G401.6 (cell line): ENCODE results near the gene RECQL.

ENCODE experiments used
- FAIRE-seq: peaks from 2 replicates; lab custom pipeline; 2012; peaks lifted over from hg19 to GRCh38; lab: Jason Lieb, UNC

The RECQL gene, protein sequence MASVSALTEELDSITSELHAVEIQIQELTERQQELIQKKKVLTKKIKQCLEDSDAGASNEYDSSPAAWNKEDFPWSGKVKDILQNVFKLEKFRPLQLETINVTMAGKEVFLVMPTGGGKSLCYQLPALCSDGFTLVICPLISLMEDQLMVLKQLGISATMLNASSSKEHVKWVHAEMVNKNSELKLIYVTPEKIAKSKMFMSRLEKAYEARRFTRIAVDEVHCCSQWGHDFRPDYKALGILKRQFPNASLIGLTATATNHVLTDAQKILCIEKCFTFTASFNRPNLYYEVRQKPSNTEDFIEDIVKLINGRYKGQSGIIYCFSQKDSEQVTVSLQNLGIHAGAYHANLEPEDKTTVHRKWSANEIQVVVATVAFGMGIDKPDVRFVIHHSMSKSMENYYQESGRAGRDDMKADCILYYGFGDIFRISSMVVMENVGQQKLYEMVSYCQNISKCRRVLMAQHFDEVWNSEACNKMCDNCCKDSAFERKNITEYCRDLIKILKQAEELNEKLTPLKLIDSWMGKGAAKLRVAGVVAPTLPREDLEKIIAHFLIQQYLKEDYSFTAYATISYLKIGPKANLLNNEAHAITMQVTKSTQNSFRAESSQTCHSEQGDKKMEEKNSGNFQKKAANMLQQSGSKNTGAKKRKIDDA

DNA sequence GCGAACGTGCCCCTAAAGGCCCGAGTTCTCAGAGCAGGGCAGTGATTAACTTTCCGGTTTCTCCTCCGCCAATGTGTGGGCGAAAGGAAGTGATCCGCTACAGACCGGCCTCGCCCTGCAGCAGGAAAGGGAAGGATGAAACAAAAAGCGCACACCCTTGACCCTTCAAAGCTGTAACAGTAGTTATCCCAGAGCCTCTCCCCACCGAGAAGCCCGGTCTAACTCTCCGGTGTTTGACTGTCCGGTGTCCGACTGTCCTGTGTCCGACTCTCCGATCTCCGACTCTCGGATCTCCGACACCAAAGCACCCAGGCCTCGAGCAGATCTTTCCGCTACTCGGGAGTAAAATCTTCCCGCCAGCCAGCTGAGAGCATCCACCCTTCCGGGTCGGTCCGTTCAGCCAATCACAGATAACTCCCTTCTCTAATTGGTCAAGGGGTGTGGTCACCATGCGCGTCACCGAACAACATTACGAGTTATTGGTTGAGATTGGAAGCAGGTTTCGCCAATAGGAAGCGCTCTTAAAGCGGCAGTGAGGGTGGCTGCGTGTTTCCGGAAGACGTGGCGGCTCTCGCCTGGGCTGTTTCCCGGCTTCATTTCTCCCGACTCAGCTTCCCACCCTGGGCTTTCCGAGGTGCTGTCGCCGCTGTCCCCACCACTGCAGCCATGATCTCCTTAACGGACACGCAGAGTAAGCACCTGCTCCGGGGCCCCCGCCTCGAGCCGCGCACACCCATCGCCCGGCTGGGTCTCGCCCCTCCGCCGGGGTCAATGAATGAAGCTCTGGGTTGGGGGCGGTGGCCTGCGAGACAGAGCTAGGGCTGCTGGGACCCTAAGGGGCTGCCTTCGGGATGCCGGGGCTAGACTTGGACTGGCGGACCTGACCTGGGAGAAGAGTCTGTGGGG is at the start of gene RECQL, which contains the start of gene GOLT1B:
RECQL (minus strand) TSS at position 378 of the 906 bp plus-strand sequence. CDS start 2,065 bp downstream, outside the sequence.
GOLT1B (plus strand) TSS at position 532 of the 906 bp plus-strand sequence; CDS start at position 667, 135 bp downstream.
- FAIRE-seq: peak; percentile 98

- FAIRE-seq: no peak
Observed at GRCh38 chr12:21547437-21547836, 46.0 kb upstream of the RECQL start.

DNA sequence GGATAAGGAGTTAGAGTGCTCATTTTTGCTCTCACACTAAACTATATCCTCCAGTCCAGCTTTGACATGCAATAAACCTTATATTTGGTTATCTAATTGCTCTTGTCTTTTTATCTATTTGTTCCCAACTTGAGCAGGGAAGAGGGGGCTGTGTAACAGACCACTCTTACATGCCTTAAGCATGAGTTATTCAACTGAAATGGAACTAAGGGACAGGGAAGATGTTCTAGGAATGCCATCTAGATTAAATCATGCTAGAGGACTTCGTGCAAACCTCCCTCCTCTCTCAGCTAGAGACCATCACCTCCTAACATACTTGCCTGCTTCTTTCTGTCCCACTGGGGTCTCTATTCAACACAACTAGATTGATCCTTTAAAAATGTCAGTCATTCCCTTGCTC is 45.3 kb upstream of the RECQL start:
- no peak for FAIRE-seq

- no peak for FAIRE-seq
Observed at GRCh38 chr12:21545557-21545956, 44.1 kb upstream of the RECQL start.

- no peak for FAIRE-seq
Observed at GRCh38 chr12:21543151-21543550, 41.7 kb upstream of the RECQL start.

GRCh38 chr12:21542403-21542802 is 41.0 kb upstream of the RECQL start:
- no peak for FAIRE-seq

DNA sequence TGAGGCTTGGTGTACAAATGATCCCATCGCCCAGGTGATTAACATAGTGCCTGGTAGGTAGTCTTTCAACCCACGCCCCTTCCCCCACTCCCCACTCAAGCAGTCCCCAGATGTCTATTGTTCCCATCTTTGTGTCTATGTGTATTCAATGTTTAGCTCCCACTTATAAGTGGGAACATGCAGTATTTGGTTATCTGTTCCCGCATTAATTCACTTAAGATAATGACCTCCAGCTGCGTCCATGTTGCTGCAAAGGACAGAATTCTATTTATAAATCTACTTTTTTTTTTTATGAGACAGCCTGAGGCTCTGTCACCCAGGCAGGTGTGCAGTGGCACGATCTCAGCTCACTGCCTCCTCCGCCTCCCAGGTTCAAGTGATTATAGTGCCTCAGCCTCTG is 40.3 kb upstream of the RECQL start:
- no peak for FAIRE-seq

GRCh38 chr12:21539797-21540196 is 38.4 kb upstream of the RECQL start:
- FAIRE-seq: no peak

DNA sequence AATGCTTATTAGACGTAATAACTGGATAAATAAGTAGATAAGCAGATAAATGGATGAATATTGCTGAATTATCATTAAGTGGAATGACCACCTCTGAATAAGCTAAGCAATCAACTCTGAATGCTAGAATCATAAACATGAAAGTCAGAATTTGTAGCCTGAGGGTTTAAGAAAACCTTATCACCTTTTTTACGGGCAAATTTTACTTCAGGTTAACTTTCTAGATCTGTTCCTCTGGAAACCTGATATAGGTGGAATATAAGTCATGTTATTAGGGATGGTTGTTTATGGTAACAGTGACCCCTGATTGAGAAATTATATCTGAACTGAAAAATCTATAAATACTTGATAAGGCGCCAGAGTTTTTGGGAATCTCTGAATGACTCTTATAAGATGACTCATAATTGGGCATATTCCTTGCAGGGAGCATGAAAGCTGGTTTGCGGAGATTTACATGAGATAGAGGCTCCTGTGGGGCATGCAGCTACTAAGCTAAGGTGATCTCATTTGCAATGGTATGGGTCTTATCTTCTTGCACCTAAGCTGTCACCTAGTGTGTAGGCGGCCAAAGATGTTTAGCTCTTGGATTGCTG is 36.7 kb upstream of the RECQL start:
- FAIRE-seq: no peak

GRCh38 chr12:21529456-21529855 is 28.0 kb upstream of the RECQL start:
- FAIRE-seq: no peak

- no peak for FAIRE-seq
Observed at GRCh38 chr12:21528953-21529352, 27.5 kb upstream of the RECQL start.

DNA sequence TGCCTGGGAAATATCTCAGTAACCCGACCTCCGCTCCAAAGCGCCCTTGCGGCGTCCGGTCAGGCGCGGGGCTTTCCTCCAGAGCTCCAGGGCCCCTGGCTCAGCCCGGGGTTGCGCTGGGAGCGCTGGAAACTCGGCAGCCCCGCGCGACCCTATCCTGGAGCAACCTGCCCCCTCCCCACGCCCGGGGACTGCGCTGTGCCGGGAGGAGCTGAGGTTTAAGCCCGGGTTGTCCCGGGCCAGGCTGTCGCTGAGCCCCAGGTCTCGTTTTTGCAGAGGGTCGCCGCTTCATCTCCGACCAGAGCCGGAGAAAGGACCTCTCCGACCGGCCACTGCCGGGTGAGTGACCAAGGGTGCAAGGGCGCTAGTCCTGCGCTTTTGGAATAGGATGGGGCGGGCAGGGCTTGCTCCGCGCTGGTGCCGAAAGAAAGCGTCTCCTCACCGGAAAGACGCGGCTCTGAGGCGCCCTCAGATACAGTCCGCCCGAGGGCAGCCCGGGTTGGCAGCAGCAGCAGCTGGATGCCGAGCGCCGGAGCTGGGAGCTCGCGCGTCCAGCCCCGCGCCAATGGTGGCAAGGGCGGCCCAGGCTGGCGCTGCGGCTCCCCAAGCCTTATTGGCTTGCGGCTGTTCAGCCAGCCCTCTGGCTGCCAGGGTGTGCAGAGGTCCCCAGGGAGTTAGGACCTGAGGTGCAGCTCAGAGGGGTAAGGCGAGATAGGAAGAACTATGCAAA is 26.2 kb upstream of the RECQL start:
- FAIRE-seq: no peak

DNA sequence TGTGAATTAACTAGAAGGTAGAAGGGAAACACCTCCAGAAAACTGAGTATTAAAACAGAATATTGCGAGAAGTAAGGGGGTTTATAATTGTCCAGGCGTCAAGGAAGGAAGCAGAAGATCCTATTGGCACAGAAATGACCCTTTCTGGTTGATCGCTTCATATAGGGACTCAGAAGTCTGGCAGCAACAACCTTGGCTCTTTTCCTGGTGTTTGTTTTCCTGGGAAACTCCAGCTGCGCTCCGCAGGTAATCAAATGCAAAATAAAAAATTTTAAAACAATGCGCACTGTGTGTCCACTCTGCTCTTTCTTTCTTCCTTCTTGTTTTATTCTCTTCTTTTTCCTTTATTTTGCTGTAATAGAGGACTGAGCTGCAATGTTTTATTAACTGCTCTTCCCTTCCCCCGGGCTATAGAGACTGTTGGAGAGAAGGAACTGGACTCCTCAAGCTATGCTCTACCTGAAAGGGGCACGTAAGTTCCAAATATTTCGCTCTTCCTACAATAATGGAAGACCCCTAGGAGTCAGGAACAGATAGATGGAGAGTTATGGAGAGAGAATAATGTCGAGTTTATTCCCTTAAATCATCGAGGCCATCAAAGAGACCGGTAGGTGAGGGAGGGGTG is 25.4 kb upstream of the RECQL start:
- FAIRE-seq: no peak

DNA sequence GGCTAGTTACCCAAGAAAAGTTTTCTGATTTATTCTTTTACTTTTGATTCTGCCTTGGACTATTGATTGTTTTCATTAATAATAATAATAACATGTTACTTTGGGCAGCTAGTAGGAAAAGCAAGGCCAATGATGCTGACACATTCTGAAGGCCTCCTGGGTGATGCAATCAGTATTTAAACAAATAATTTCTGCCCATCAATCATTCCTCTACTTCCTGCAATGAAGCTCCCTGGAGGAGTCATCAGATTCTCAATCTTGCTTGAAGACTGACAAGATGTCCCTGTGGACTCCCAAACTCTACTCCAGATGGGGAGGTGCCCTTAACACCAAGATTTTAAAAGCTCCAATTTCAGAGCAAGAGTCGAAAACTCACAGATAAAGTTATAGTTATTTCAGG is 24.6 kb upstream of the RECQL start, which contains the start of gene SPX:
SPX (plus strand) TSS at position 244 of the 400 bp plus-strand sequence. CDS start 177 bp downstream, outside the sequence.
- FAIRE-seq: no peak

DNA sequence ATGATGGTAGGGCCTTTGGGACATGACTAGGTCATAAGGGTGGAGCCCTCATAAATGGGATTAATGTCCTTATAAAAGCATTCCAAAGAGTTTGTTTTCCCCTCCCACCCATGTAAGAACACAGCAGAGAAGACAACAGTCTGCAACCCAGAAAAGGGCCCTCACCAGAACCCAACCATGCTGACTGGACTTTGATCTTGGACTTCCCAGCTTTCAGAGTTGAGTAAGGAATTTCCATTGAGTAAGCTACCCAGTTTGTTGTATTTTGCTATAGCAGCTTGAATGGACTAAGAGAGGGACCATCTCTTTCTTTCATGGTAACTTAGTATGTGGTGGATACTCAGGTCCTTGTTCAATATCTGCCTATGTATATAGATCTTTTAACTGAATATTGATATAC is 21.7 kb upstream of the RECQL start:
- FAIRE-seq: no peak

- no peak for FAIRE-seq
Observed at GRCh38 chr12:21521541-21521940, 20.1 kb upstream of the RECQL start.

DNA sequence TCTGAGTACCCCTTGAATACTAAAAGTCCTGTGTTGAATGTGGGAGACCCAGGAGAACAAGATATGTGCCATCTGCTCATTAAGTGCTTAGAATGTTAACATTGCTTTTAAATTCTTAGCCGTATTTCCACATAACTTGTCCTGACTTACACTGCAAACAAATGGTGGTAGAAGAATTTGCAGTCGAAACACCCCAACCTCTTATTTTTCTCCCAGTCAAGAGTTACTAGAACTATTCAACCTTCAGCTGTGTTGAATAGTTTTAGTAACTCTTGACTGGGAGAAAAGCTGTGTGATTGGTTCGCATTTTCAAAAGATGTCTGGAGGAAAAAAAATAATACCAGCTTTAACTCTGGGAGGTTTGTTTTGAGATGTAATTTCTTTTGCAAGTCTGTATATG is 17.0 kb upstream of the RECQL start:
- no peak for FAIRE-seq

GRCh38 chr12:21516281-21516680 is 14.8 kb upstream of the RECQL start:
- no peak for FAIRE-seq

DNA sequence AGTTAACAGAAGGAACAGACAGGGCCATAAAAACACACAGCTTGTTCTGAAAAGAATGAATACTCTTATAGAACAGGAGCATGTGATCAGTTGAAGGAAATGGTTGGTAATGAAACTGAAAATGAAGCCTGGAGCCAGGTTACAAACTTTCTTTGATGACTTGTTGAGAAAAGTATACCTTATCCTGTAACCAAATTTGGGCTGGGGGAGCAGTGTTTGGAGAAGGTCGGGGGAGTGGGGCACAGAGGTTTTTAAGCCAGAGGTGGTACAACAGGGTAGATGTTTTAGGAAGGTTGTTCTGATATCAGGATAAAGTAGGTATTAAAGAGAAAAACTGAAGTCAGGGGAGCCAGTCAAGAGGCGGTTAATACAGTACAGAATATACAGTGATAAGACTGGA is 8.3 kb upstream of the RECQL start:
- FAIRE-seq: no peak

DNA sequence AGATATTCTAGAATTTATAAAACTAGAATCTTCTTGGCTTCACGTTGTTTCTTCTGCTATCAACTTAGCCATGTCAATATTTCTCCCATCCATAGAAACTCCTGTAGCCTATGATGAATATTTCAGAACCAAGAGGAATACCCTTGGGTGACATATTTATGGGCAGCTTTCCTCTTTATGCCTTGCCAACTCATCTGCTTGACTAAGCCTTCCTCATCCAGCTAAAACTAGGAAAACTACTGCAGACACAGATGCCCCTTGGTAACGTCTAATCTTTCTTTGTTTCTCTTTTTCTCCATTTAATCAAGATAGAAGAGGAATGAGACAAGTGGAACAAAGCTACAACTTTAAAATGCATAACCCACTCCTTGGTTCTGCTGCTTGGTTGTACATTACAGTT is 6.4 kb upstream of the RECQL start:
- FAIRE-seq: no peak

GRCh38 chr12:21505888-21506287 is 4.5 kb upstream of the RECQL start:
- FAIRE-seq: no peak
